Testis (tissue), 3 donors: ENCODE data around the gene IL3. TPM values are rescaled to one million over a fixed set of nuclear protein-coding genes. Genes with fewer than 3 reads are reported as not detected.

Experiments
- DNase-seq: peaks from one replicate; pipeline ENCODE4 v3.0.0-alpha.2; 2019
- H3K27ac ChIP-seq, 2 donors: fragments of 200-600 bp; sonication (generic); one replicate each; pipeline ENCODE4 v1.5.1; 2019
- H3K27me3 ChIP-seq: fragments of 200-600 bp; sonication (generic); one replicate; pipeline ENCODE4 v1.5.1; 2019
- H3K36me3 ChIP-seq: fragments of 200-600 bp; sonication (generic); one replicate; pipeline ENCODE4 v1.5.1; 2017; ENCODE audit warnings: low read depth; ENCODE audit errors: missing control alignments
- H3K4me1 ChIP-seq: fragments of 200-600 bp; sonication (generic); one replicate; pipeline ENCODE4 v1.5.1; 2019
- H3K4me3 ChIP-seq, 2 donors: fragments of 200-600 bp; sonication (generic); one replicate each; pipeline ENCODE4 v1.5.1; 2017 to 2019
- H3K9me3 ChIP-seq: fragments of 200-600 bp; sonication (generic); one replicate; pipeline ENCODE4 v1.5.1; 2017
- CTCF ChIP-seq, 3 experiments: fragments of 450-650 bp in 2 of 3; fragments of 200-600 bp in 1 of 3; sonication (generic) in 1 of 3; IDR thresholded peaks; one replicate each; pipeline ENCODE4 v1.5.1; 2016 to 2019; ENCODE audit warnings: antibody characterized with exemption in 3 of 3, mild to moderate bottlenecking in 2 of 3, moderate library complexity in 1 of 3
- POLR2A ChIP-seq: fragments of 450-650 bp; IDR thresholded peaks from one replicate; pipeline ENCODE4 v1.6.1; 2017; ENCODE audit warnings: antibody characterized with exemption, mild to moderate bottlenecking, moderate library complexity
- WGBS, 2 donors: methylation state at CpG; one replicate each; pipeline ENCODE4 v1.1.5; 2018; 5-methylcytosine and 5-hydroxymethylcytosine counted together
- intact Hi-C: fragments of 100-400 bp; cut with DNase I; formaldehyde crosslinking; loops from one replicate; pipeline ENCODE4 v1.15.1; 2023; ENCODE audit warnings: low total_unique reads
- polyA plus RNA-seq: library from polyadenylated mRNA; stranded (reverse); fragments of 350-450 nt; fragmentation: Illumina TruSeq; extraction: RNeasy Lipid Tissue Mini Kit (QIAGEN cat#74804); gene quantifications from one replicate; pipeline ENCODE4 v1.2.3, GENCODE V29; 2014; ENCODE audit warnings: low read depth, low replicate concordance; ENCODE audit not compliant: insufficient read depth
- total RNA-seq, 2 donors: library from RNA; depleted of rRNA; stranded (reverse); fragments of >200 nt; gene quantifications; one replicate each; pipeline ENCODE4 v1.2.3, GENCODE V29; 2016

IL3 gene
- total and polyA plus RNA-seq, 3 donors from 2014 or later: 0.39 TPM; not detected in 2

- no peak overlapping the region for H3K27ac ChIP-seq
- intact Hi-C loops: no loop called here
- DNase-seq: peak; percentile 8
- no peaks in the 10 kb centered on the region for H3K9me3 ChIP-seq
- no peaks in the 10 kb centered on the region for H3K4me1 ChIP-seq
- no peaks in the 10 kb centered on the region for H3K27me3 ChIP-seq
- no peak for TF ChIP-seq POLR2A
- 83 to 87% methylated on average over 10 to 14 of the region's 14 CpGs for WGBS, 2 donors
- H3K36me3 ChIP-seq: no peaks in the 10 kb centered on the region
- no peak overlapping the region for H3K4me3 ChIP-seq
Observed at GRCh38 chr5:132056610-132057497, 3.6 kb upstream of the IL3 start.

GRCh38 chr5:132057498-132058255 lies 2.8 kb upstream of the IL3 start:
- Histone ChIP-seq H3K36me3 (no peaks in the 10 kb centered on the region), H3K27ac (no peak overlapping the region), H3K4me1 (no peaks in the 10 kb centered on the region), H3K4me3 (no peak overlapping the region), H3K27me3 (no peaks in the 10 kb centered on the region), H3K9me3 (no peaks in the 10 kb centered on the region)
- intact Hi-C loops: no loop called here
- DNase-seq: no peak
- 89 to 90% methylated on average over 10 to 12 of the region's 12 CpGs for WGBS, 2 donors
- TF ChIP-seq CTCF (IDR thresholded peaks at IDR 0.05) (no peak), POLR2A (no peak)

- TF ChIP-seq POLR2A (no peak), CTCF (IDR thresholded peaks at IDR 0.05) (no peak)
- Histone ChIP-seq H3K27me3 (no peaks in the 10 kb centered on the region), H3K4me1 (no peaks in the 10 kb centered on the region), H3K36me3 (no peaks in the 10 kb centered on the region), H3K9me3 (no peaks in the 10 kb centered on the region), H3K4me3 (no peak overlapping the region), H3K27ac (no peak overlapping the region)
- intact Hi-C loops: no loop called here
- DNase-seq: no peak
- WGBS, 2 donors: 86 to 88% methylated on average over 7 of the region's 7 CpGs
Observed at GRCh38 chr5:132058646-132059042, 1.8 kb upstream of the IL3 start.

- TF ChIP-seq CTCF (IDR thresholded peaks at IDR 0.05): no peak
- no peak for TF ChIP-seq POLR2A
- 85 to 86% methylated on average over 9 of the region's 9 CpGs for WGBS, 2 donors
- H3K36me3 ChIP-seq: no peaks in the 10 kb centered on the region
- intact Hi-C loops: no loop called here
- H3K27ac ChIP-seq: no peak overlapping the region
- no peaks in the 10 kb centered on the region for H3K4me1 ChIP-seq
- H3K4me3 ChIP-seq: no peak overlapping the region
- DNase-seq: peak; percentile 7
- H3K9me3 ChIP-seq: no peaks in the 10 kb centered on the region
- H3K27me3 ChIP-seq: no peaks in the 10 kb centered on the region
Observed at GRCh38 chr5:132059043-132059695, 1.3 kb upstream of the IL3 start.
